ENCODE results near the gene KIAA1217.

Gene KIAA1217

GRCh38 chr10:24208661-24209431 is at the start of gene KIAA1217:
Gene KIAA1217, plus strand, starts transcription at chr10:24209138. Its CDS starts 56 bp downstream, at chr10:24209194.
- DNase-seq, result no peak

GRCh38 chr10:24162206-24162985 is 46.5 kb upstream of the KIAA1217 start:
- no peak for DNase-seq

- no peak for DNase-seq
Observed at GRCh38 chr10:24163485-24163884, 45.5 kb upstream of the KIAA1217 start.

- DNase-seq, result no peak
Observed at GRCh38 chr10:24168258-24169170, 40.4 kb upstream of the KIAA1217 start.

- no peak for DNase-seq
Observed at GRCh38 chr10:24170199-24170598, 38.7 kb upstream of the KIAA1217 start.

GRCh38 chr10:24172909-24173308 is 36.0 kb upstream of the KIAA1217 start:
- no peak for DNase-seq

GRCh38 chr10:24174014-24174413 is 34.9 kb upstream of the KIAA1217 start:
- no peak for DNase-seq

- no peak for DNase-seq
Observed at GRCh38 chr10:24176658-24177057, 32.3 kb upstream of the KIAA1217 start.

- DNase-seq, result no peak
Observed at GRCh38 chr10:24177636-24178035, 31.3 kb upstream of the KIAA1217 start.

GRCh38 chr10:24180891-24181290 is 28.0 kb upstream of the KIAA1217 start:
- no peak for DNase-seq

- DNase-seq, result no peak
Observed at GRCh38 chr10:24184455-24184854, 24.5 kb upstream of the KIAA1217 start.

- no peak for DNase-seq
Observed at GRCh38 chr10:24193330-24193729, 15.6 kb upstream of the KIAA1217 start.

- no peak for DNase-seq
Observed at GRCh38 chr10:24197263-24197662, 11.7 kb upstream of the KIAA1217 start.

- no peak for DNase-seq
Observed at GRCh38 chr10:24201503-24202180, 7.3 kb upstream of the KIAA1217 start.

- DNase-seq, result no peak
Observed at GRCh38 chr10:24202181-24202570, 6.8 kb upstream of the KIAA1217 start.

GRCh38 chr10:24205821-24206220 is 3.1 kb upstream of the KIAA1217 start:
- no peak for DNase-seq

GRCh38 chr10:24206334-24206733 is 2.6 kb upstream of the KIAA1217 start:
- no peak for DNase-seq

- DNase-seq, result no peak
Observed at GRCh38 chr10:24206926-24207325, 2.0 kb upstream of the KIAA1217 start.

- DNase-seq, result no peak
Observed at GRCh38 chr10:24207341-24207740, 1.6 kb upstream of the KIAA1217 start.

GRCh38 chr10:24207781-24208611 is 942 bp upstream of the KIAA1217 start:
- no peak for DNase-seq

- no peak for DNase-seq
Observed at GRCh38 chr10:24209432-24209771, 464 bp downstream of the KIAA1217 start.
